Upper lobe of right lung (tissue), 1 donor: ENCODE measurements around the gene ZNF280A. TPM values are rescaled to one million over a fixed set of nuclear protein-coding genes. Genes with fewer than 3 reads are reported as not detected.
A peak's percentile ranks its signal among the peaks of the same experiment; 100 is the strongest.

Source experiments
- ATAC-seq: fragments of 200-7000 bp; cut with Tn5 transposase; one replicate; pipeline ENCODE4 v1.9.1; 2020; ENCODE audit warnings: mild to moderate bottlenecking, moderate library complexity
- DNase-seq: peaks from one replicate; pipeline ENCODE4 v3.0.0-alpha.2; 2020
- H3K27ac ChIP-seq: fragments of 200-600 bp; one replicate; pipeline ENCODE4 v1.8.0; 2022
- H3K27me3 ChIP-seq: fragments of 200-600 bp; one replicate; pipeline ENCODE4 v1.8.0; 2022; ENCODE audit warnings: mild to moderate bottlenecking
- H3K36me3 ChIP-seq: fragments of 200-600 bp; one replicate; pipeline ENCODE4 v1.8.0; 2022
- H3K4me1 ChIP-seq: fragments of 200-600 bp; one replicate; pipeline ENCODE4 v1.8.0; 2022
- H3K4me3 ChIP-seq: fragments of 200-600 bp; one replicate; pipeline ENCODE4 v1.8.0; 2022; ENCODE audit warnings: mild to moderate bottlenecking
- H3K9me3 ChIP-seq: fragments of 200-600 bp; one replicate; pipeline ENCODE4 v1.8.0; 2022
- CTCF ChIP-seq: fragments of 200-600 bp; IDR thresholded peaks from one replicate; pipeline ENCODE4 v1.8.0; 2022; ENCODE audit warnings: antibody characterized with exemption
- intact Hi-C: fragments of 100-400 bp; cut with DNase I; formaldehyde crosslinking; loops from one replicate; pipeline ENCODE4 v1.11.0; 2022
- total RNA-seq: library from RNA; stranded (reverse); fragmentation: NEBNext Ultra II Directional; extraction: Animal tissue kit (Norgen Biotek cat#: 25700); gene quantifications from one replicate; pipeline ENCODE4 v1.2.1, GENCODE V29; 2021
- donor health status: DM: no; HTN: yes; CAD: no; lungs with severe emphysema.

Gene ZNF280A
- total RNA-seq, 1 donor from 2014 or later, result not detected

GRCh38 chr22:22547692-22548300 lies 27.7 kb upstream of the ZNF280A start:
- Histone ChIP-seq H3K4me3 (no peak overlapping the region), H3K4me1 (no peaks in the 10 kb centered on the region), H3K36me3 (no peaks in the 10 kb centered on the region), H3K9me3 (no peaks in the 10 kb centered on the region), H3K27me3 (no peaks in the 10 kb centered on the region), H3K27ac (no peak overlapping the region)
- intact Hi-C loops, result no loop called here
- DNase-seq (no peak), ATAC-seq (no peak)
- TF ChIP-seq CTCF, result no peak

- Histone ChIP-seq H3K9me3 (no peaks in the 10 kb centered on the region), H3K4me1 (no peaks in the 10 kb centered on the region)
- intact Hi-C loops, result no loop called here
Measured at GRCh38 chr22:22547226-22547625, 27.2 kb upstream of the ZNF280A start.

GRCh38 chr22:22546490-22546889 lies 26.4 kb upstream of the ZNF280A start:
- TF ChIP-seq CTCF, result no peak
- ATAC-seq (peak; percentile 68), DNase-seq (no peak)
- Histone ChIP-seq H3K27me3 (no peaks in the 10 kb centered on the region), H3K9me3 (no peaks in the 10 kb centered on the region), H3K4me1 (no peaks in the 10 kb centered on the region), H3K4me3 (no peak overlapping the region), H3K36me3 (no peaks in the 10 kb centered on the region), H3K27ac (no peak overlapping the region)
- intact Hi-C loops, result no loop called here

More at GRCh38 chr22:22547226-22547625, 27.2 kb upstream of the ZNF280A start:
- Histone ChIP-seq H3K4me3 (no peak overlapping the region), H3K27me3 (no peaks in the 10 kb centered on the region), H3K36me3 (no peaks in the 10 kb centered on the region), H3K27ac (no peak overlapping the region)
- no peak for ATAC-seq
- no peak for DNase-seq
- TF ChIP-seq CTCF, result no peak

GRCh38 chr22:22545084-22545483 lies 25.0 kb upstream of the ZNF280A start:
- TF ChIP-seq CTCF, result no peak
- ATAC-seq, result no peak
- H3K27me3 ChIP-seq, result no peaks in the 10 kb centered on the region
- no peak overlapping the region for H3K4me3 ChIP-seq
- DNase-seq, result no peak
- no peaks in the 10 kb centered on the region for H3K4me1 ChIP-seq
- no peaks in the 10 kb centered on the region for H3K36me3 ChIP-seq
- H3K27ac ChIP-seq, result no peak overlapping the region
- intact Hi-C loops, result no loop called here
- H3K9me3 ChIP-seq, result no peaks in the 10 kb centered on the region

GRCh38 chr22:22538226-22538989 lies 18.3 kb upstream of the ZNF280A start:
- peaks cover 8% of the 10 kb centered on the region for H3K27me3 ChIP-seq
- H3K36me3 ChIP-seq, result no peaks in the 10 kb centered on the region
- no peak overlapping the region for H3K4me3 ChIP-seq
- DNase-seq (no peak), ATAC-seq (no peak)
- no peaks in the 10 kb centered on the region for H3K9me3 ChIP-seq
- no peak overlapping the region for H3K27ac ChIP-seq
- intact Hi-C loops, result no loop called here
- no peak for TF ChIP-seq CTCF
- H3K4me1 ChIP-seq, result no peaks in the 10 kb centered on the region
